OCI-LY3 (cell line): ENCODE measurements around the gene SMYD2.

Experiments
- EZH2phosphoT487 ChIP-seq: fragments of 200-600 bp; shearing (Covaris generic); IDR thresholded peaks from 2 replicates; pipeline ENCODE4 v1.6.1; 2018; ENCODE audit warnings: antibody characterized with exemption, mixed run types, low read depth
- TF ChIP-seq, protein P1 (sequence below): fragments of 200-600, 300-600 bp; sonication (generic); IDR thresholded peaks from 2 replicates; pipeline ENCODE4 v1.5.1; 2014; ENCODE audit warnings: antibody characterized with exemption, low read length, low read depth

DNA sequence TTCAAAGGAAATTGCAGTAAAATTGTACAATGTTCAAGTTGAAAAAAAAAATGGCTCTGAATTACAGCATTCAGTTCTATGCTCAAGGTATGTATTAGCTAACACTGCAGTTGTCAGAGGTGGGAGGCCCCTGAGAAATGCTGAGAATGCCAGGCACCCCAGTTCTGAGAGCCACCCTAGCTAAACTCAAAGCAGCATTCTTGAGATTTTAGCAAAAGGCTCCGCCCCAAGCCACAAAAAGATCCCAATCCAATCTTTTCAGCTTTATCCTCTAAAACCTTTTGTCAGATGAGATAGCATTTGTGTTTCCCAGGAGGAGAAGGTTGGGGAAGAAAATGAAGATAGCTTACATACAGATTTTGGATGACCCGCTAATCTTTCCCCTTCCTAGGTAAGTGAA, 68.8 kb downstream of the SMYD2 start:
- TF ChIP-seq, protein P1, sequence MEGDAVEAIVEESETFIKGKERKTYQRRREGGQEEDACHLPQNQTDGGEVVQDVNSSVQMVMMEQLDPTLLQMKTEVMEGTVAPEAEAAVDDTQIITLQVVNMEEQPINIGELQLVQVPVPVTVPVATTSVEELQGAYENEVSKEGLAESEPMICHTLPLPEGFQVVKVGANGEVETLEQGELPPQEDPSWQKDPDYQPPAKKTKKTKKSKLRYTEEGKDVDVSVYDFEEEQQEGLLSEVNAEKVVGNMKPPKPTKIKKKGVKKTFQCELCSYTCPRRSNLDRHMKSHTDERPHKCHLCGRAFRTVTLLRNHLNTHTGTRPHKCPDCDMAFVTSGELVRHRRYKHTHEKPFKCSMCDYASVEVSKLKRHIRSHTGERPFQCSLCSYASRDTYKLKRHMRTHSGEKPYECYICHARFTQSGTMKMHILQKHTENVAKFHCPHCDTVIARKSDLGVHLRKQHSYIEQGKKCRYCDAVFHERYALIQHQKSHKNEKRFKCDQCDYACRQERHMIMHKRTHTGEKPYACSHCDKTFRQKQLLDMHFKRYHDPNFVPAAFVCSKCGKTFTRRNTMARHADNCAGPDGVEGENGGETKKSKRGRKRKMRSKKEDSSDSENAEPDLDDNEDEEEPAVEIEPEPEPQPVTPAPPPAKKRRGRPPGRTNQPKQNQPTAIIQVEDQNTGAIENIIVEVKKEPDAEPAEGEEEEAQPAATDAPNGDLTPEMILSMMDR: no peak
- no peak for TF ChIP-seq EZH2phosphoT487
